ENCODE measurements around the gene LIG4.

The LIG4 gene

GRCh38 chr13:108193806-108194205 lies 21.5 kb downstream of the LIG4 start (continued):
- no peak for TF ChIP-seq ZNF416 (tag by site-specific recombination; IDR thresholded peaks at IDR 0.05)
- no peak for TF ChIP-seq ZNF596 (tag by site-specific recombination; IDR thresholded peaks at IDR 0.05)
- no peak for TF ChIP-seq ATF2 (tag by site-specific recombination; IDR thresholded peaks at IDR 0.05; ENCODE audit: low read depth)
- no peak for TF ChIP-seq ZNF132 (tag by site-specific recombination; IDR thresholded peaks at IDR 0.05; ENCODE audit: borderline replicate concordance)
- no peak for TF ChIP-seq TRIM28 (IDR thresholded peaks at IDR 0.05; ENCODE audit: borderline replicate concordance, low read length)

- H3K36me3 ChIP-seq (ENCODE audit: control insufficient read depth in 2 of 2, insufficient read depth in 1 of 2, low read length in 2 of 2) = no peaks in the 10 kb centered on the region
- CTCF ChIA-PET = interaction anchor here (0.6 to 2.0 kb wide), 2 partner anchors 35 to 72 kb away, joined by 3 to 5 read pairs; no protein-coding TSS in a partner anchor
- no peak for TF ChIP-seq MYNN (tag by site-specific recombination; IDR thresholded peaks at IDR 0.05; ENCODE audit: borderline replicate concordance)
- TF ChIP-seq, protein P1, sequence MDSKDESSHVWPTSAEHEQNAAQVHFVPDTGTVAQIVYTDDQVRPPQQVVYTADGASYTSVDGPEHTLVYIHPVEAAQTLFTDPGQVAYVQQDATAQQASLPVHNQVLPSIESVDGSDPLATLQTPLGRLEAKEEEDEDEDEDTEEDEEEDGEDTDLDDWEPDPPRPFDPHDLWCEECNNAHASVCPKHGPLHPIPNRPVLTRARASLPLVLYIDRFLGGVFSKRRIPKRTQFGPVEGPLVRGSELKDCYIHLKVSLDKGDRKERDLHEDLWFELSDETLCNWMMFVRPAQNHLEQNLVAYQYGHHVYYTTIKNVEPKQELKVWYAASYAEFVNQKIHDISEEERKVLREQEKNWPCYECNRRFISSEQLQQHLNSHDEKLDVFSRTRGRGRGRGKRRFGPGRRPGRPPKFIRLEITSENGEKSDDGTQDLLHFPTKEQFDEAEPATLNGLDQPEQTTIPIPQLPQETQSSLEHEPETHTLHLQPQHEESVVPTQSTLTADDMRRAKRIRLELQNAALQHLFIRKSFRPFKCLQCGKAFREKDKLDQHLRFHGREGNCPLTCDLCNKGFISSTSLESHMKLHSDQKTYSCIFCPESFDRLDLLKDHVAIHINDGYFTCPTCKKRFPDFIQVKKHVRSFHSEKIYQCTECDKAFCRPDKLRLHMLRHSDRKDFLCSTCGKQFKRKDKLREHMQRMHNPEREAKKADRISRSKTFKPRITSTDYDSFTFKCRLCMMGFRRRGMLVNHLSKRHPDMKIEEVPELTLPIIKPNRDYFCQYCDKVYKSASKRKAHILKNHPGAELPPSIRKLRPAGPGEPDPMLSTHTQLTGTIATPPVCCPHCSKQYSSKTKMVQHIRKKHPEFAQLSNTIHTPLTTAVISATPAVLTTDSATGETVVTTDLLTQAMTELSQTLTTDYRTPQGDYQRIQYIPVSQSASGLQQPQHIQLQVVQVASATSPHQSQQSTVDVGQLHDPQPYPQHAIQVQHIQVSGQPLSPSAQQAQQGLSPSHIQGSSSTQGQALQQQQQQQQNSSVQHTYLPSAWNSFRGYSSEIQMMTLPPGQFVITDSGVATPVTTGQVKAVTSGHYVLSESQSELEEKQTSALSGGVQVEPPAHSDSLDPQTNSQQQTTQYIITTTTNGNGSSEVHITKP (tag by site-specific recombination; IDR thresholded peaks at IDR 0.05) = peak; percentile 39
- no peaks in the 10 kb centered on the region for H3K4me1 ChIP-seq (ENCODE audit: control insufficient read depth, insufficient read depth, low read length)
- H3K9me3 ChIP-seq (ENCODE audit: control insufficient read depth, insufficient read depth, low read depth, low read length) = no peaks in the 10 kb centered on the region
- no peak overlapping the region for H3K27ac ChIP-seq (ENCODE audit: extremely low read depth, low read depth, low read length)
- no peak overlapping the region for H3K4me3 ChIP-seq (ENCODE audit: low read depth, low read length)
- POLR2A ChIA-PET = no interaction called here
Observed at GRCh38 chr13:108190897-108191296, 24.4 kb downstream of the LIG4 start.

- H3K27ac ChIP-seq (ENCODE audit: extremely low read depth, low read depth, low read length) = no peak overlapping the region
- H3K9me3 ChIP-seq (ENCODE audit: control insufficient read depth, insufficient read depth, low read depth, low read length) = no peaks in the 10 kb centered on the region
- H3K4me1 ChIP-seq (ENCODE audit: control insufficient read depth, insufficient read depth, low read length) = no peaks in the 10 kb centered on the region
- H3K4me3 ChIP-seq (ENCODE audit: low read depth, low read length) = no peak overlapping the region
- no peaks in the 10 kb centered on the region for H3K36me3 ChIP-seq (ENCODE audit: control insufficient read depth in 2 of 2, insufficient read depth in 1 of 2, low read length in 2 of 2)
- POLR2A ChIA-PET = no interaction called here
- CTCF ChIA-PET = no interaction called here
- TF ChIP-seq, protein P2, sequence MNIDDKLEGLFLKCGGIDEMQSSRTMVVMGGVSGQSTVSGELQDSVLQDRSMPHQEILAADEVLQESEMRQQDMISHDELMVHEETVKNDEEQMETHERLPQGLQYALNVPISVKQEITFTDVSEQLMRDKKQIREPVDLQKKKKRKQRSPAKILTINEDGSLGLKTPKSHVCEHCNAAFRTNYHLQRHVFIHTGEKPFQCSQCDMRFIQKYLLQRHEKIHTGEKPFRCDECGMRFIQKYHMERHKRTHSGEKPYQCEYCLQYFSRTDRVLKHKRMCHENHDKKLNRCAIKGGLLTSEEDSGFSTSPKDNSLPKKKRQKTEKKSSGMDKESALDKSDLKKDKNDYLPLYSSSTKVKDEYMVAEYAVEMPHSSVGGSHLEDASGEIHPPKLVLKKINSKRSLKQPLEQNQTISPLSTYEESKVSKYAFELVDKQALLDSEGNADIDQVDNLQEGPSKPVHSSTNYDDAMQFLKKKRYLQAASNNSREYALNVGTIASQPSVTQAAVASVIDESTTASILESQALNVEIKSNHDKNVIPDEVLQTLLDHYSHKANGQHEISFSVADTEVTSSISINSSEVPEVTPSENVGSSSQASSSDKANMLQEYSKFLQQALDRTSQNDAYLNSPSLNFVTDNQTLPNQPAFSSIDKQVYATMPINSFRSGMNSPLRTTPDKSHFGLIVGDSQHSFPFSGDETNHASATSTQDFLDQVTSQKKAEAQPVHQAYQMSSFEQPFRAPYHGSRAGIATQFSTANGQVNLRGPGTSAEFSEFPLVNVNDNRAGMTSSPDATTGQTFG (tag by site-specific recombination; IDR thresholded peaks at IDR 0.05; ENCODE audit: borderline replicate concordance) = no peak
- TF ChIP-seq, protein P3, sequence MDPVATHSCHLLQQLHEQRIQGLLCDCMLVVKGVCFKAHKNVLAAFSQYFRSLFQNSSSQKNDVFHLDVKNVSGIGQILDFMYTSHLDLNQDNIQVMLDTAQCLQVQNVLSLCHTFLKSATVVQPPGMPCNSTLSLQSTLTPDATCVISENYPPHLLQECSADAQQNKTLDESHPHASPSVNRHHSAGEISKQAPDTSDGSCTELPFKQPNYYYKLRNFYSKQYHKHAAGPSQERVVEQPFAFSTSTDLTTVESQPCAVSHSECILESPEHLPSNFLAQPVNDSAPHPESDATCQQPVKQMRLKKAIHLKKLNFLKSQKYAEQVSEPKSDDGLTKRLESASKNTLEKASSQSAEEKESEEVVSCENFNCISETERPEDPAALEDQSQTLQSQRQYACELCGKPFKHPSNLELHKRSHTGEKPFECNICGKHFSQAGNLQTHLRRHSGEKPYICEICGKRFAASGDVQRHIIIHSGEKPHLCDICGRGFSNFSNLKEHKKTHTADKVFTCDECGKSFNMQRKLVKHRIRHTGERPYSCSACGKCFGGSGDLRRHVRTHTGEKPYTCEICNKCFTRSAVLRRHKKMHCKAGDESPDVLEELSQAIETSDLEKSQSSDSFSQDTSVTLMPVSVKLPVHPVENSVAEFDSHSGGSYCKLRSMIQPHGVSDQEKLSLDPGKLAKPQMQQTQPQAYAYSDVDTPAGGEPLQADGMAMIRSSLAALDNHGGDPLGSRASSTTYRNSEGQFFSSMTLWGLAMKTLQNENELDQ (tag by site-specific recombination; IDR thresholded peaks at IDR 0.05; ENCODE audit: low read depth) = no peak
- TF ChIP-seq PRDM1 (tag by site-specific recombination; IDR thresholded peaks at IDR 0.05) (no peak), OSR2 (tag by site-specific recombination; IDR thresholded peaks at IDR 0.05) (no peak), ZNF10 (tag by site-specific recombination; IDR thresholded peaks at IDR 0.05) (no peak), PATZ1 (tag by site-specific recombination; IDR thresholded peaks at IDR 0.05) (no peak), GFI1B (tag by site-specific recombination; IDR thresholded peaks at IDR 0.05) (no peak), YY1 (tag by site-specific recombination; IDR thresholded peaks at IDR 0.05) (no peak), ZNF513 (tag by site-specific recombination; IDR thresholded peaks at IDR 0.05) (no peak), ZNF623 (tag by site-specific recombination; IDR thresholded peaks at IDR 0.05) (no peak), ZNF169 (tag by site-specific recombination; IDR thresholded peaks at IDR 0.05) (no peak), KLF17 (tag by site-specific recombination; IDR thresholded peaks at IDR 0.05) (no peak)
Observed at GRCh38 chr13:108188260-108188659, 27.1 kb downstream of the LIG4 start.

All from HEK293 (cell line).